ENCODE measurements around the gene FBXO44.

- no peak for TF ChIP-seq ZNF274 (IDR thresholded peaks at IDR 0.05; ENCODE audit: low read depth, low read length)
- TF ChIP-seq POLR2A (IDR thresholded peaks at IDR 0.05; ENCODE audit: borderline replicate concordance, extremely low read depth, insufficient read depth, insufficient read length): no peak
- no peak for TF ChIP-seq CTCF (IDR thresholded peaks at IDR 0.05 in 2 of 3, conservative IDR thresholded peaks at IDR 0.05 in 1 of 3; ENCODE audit: borderline replicate concordance in 1 of 3, insufficient read depth in 1 of 3, low read depth in 2 of 3, low read length in 2 of 3)
- no peak for TF ChIP-seq EZH2 (IDR thresholded peaks at IDR 0.05)
- TF ChIP-seq FOSL1 (IDR thresholded peaks at IDR 0.05; ENCODE audit: low read depth): no peak
- TF ChIP-seq POLR2AphosphoS5 (IDR thresholded peaks at IDR 0.05; ENCODE audit: low read depth, low read length): no peak
- TF ChIP-seq ZFX (IDR thresholded peaks at IDR 0.05): no peak
- no peak for TF ChIP-seq REST (IDR thresholded peaks at IDR 0.05; ENCODE audit: low read depth)
- TF ChIP-seq YY1 (IDR thresholded peaks at IDR 0.05; ENCODE audit: extremely low read depth, insufficient replicate concordance, low read depth, low read length): no peak
- no peak for TF ChIP-seq ATF3 (IDR thresholded peaks at IDR 0.05)
Measured at GRCh38 chr1:11682799-11683198, 28.1 kb downstream of the FBXO44 start.
